Activated CD4-positive, alpha-beta T cell treated with anti-CD3 and anti-CD28 coated beads, Interleukin-2, amount 10 ng/mL, durations not matched to agents 7 days and 5 days (primary cell): Measurements from ENCODE around the gene DNAL1. TPM values are rescaled to one million over a fixed set of nuclear protein-coding genes. Genes with fewer than 3 reads are reported as not detected.

Experiments used
- CTCF ChIA-PET: fragments of 350-600 bp; sonication (Branson Sonifier 250); formaldehyde crosslinking; loops from one replicate; lab custom pipeline; 2021; ENCODE audit warnings: antibody characterized with exemption; lab: Charles Lee
- POLR2A ChIA-PET: fragments of 350-600 bp; sonication (Branson Sonifier 250); formaldehyde crosslinking; loops from one replicate; lab custom pipeline; 2021; ENCODE audit warnings: antibody characterized with exemption; lab: Charles Lee
- DNase-seq: peaks from one replicate; pipeline ENCODE4 v3.0.0-alpha.2; 2020
- H3K27ac Mint-ChIP-seq: one replicate; pipeline ENCODE4 v1.8.0; 2021; ENCODE audit warnings: mild to moderate bottlenecking, moderate library complexity, mixed read lengths
- H3K27me3 Mint-ChIP-seq: one replicate; pipeline ENCODE4 v1.8.0; 2021; ENCODE audit warnings: mixed read lengths
- H3K36me3 Mint-ChIP-seq: one replicate; pipeline ENCODE4 v1.8.0; 2021; ENCODE audit warnings: low read depth, mixed read lengths
- H3K4me1 Mint-ChIP-seq: one replicate; pipeline ENCODE4 v1.8.0; 2021; ENCODE audit warnings: mixed read lengths
- H3K4me3 Mint-ChIP-seq: one replicate; pipeline ENCODE4 v1.8.0; 2021; ENCODE audit warnings: mild to moderate bottlenecking, moderate library complexity, mixed read lengths
- H3K9me3 Mint-ChIP-seq: one replicate; pipeline ENCODE4 v1.8.0; 2021; ENCODE audit warnings: mixed read lengths
- total RNA-seq, 2 experiments: library from RNA; stranded (reverse); gene quantifications; one replicate each; pipeline ENCODE4 v1.2.3, GENCODE V29; 2021

The DNAL1 gene
- total RNA-seq, 2 experiments from 2014 or later: 5.0 to 7.7 TPM

DNA sequence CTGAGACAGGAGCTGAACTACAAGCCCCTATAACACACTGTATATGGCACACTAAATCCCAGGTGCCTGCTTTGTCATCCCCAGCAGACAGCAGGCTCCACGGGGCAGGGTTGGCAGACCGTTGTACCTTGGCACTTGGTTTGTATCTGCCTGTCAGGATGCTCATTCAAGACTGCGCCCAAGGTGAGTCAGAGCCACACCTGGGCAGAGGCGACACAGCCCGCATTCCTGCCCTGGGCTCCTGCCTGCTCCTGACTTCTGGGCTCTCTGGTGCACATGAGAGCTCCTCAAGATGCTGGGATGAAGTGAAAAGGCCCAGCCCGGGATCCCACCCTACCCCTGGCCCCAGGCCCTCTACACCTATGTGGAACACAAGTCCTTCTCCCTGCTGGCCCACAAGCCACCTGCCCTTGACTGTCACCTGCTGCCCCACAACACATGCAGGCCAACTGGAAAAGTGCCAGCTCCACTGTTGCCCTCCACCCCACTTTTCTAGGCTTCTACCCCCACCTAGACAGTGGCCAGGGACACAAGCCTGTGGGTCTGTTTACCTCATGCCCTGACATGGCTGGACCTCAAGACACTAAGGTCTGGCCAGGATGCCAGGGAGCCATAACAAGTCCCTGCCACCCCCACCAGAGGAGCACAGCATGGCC lies 100.2 kb downstream of the DNAL1 start:
- CTCF ChIA-PET: interaction anchor here (1.0 to 13.1 kb wide), 5 partner anchors 11 to 70 kb away, joined by 3 to 102 read pairs (median 4); a partner anchor contains a TSS
- Mint-ChIP-seq H3K9me3 (no peaks in the 10 kb centered on the region), H3K27me3 (no peaks in the 10 kb centered on the region), H3K4me1 (peaks cover 95% of the 10 kb centered on the region), H3K36me3 (peaks cover 18% of the 10 kb centered on the region), H3K27ac (peak overlapping the region; percentile 90), H3K4me3 (peak overlapping the region; percentile 82)
- no peak for DNase-seq
- POLR2A ChIA-PET: interaction anchor here (1.0 kb wide), 1 partner anchor 9 kb away, joined by 3 read pairs; no protein-coding TSS in a partner anchor

DNA sequence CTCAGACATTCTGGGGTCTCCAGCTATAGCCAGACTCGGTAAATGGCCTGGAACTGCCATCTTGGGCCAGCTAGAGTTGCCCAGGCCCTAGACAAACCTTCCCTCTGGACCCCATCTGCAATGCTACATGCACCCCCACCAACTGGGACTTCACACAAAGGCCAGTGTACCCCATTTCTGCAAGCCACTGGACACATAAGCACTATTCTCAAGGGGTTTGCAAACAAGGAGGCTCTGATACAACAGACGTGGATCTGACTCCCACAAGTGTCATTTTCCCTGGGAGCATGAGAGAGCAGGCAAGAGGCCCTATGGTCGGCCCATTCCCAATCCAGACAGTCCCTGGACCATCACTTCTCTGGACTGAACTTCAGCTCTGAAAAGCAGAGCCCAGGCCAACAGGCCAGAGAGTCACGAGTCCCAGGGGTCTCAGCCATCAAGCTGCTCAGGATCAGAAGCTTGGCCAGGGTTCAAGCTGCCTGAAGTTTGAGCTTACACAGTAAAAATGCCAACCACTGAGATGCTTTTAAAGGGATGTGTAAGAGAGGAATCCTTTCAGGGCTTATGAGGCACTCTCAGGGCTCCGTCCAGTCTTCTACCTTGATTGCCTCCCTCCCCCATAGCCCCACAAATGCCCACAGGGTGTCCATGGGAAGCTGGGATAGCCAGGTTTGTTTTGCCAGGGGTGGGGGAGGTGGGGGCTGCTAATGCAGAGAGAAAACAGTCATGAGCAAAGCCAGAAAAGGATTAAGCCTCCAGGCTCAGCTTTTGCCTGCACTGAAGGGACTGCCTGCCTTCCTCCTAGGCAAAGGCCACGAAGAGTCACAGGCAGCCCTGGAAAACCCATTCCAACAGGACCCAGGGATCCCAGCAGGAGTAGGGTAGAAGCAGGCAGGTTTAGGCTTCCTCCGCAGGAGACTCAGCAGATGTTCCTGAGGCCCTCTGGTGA lies 101.1 kb downstream of the DNAL1 start:
- Mint-ChIP-seq H3K27ac (peak overlapping the region; percentile 90), H3K36me3 (peaks cover 22% of the 10 kb centered on the region)

DNA sequence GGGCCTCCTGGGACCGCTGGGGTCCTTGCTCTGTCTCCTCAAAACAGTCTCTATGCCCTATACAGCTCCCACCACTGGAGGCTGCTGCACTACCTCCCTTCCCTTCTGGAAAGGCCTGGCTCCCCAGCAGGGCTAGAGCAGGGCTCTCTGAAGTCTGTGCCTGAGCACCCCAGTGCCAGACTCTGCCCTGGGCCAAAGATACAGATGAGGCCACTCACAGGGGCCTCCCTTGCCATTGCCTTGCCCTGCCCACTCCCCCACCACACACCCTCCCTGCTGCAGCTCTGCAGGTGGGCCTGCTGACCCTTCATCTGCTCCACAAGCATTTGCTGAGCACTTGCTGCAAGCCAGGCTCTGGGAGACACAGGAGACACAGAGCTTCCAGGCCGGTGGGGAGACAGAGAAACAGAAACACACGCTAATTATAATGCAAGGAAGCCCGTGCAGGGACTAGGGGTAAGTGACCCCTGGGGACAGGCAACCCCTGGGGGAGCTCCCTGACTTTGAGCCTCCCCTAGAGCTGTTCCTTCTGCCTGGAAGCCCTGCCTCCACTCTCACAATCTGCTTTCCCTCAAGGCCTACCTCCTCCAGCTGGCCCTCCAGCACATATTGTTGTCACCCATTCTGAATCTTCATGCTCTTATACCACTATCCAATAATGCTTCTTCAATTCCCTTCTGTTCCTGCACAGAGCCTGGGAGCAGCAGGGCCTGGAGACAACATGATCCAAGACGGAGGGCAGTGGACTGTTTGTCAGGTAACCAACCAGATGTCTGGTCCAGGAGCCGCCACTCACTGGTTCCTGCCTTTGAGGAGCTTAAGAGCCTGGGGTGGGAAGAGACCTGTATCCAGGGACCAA lies 102.0 kb downstream of the DNAL1 start:
- Mint-ChIP-seq H3K9me3 (no peaks in the 10 kb centered on the region), H3K27me3 (no peaks in the 10 kb centered on the region), H3K4me1 (peaks cover 96% of the 10 kb centered on the region), H3K36me3 (peaks cover 29% of the 10 kb centered on the region), H3K27ac (peak overlapping the region; percentile 86), H3K4me3 (no peak overlapping the region)
- POLR2A ChIA-PET: no interaction called here
- no peak for DNase-seq
- CTCF ChIA-PET: interaction anchor here (0.6 to 13.1 kb wide), 4 partner anchors 10 to 176 kb away, joined by 3 to 102 read pairs (median 41); a partner anchor contains a TSS

More for the DNA sequence above, 101.1 kb downstream of the DNAL1 start:
- POLR2A ChIA-PET: interaction anchor here (1.0 kb wide), 1 partner anchor 8 kb away, joined by 3 read pairs; no protein-coding TSS in a partner anchor
- Mint-ChIP-seq H3K4me1 (peaks cover 95% of the 10 kb centered on the region), H3K9me3 (no peaks in the 10 kb centered on the region), H3K4me3 (no peak overlapping the region), H3K27me3 (no peaks in the 10 kb centered on the region)
- DNase-seq: no peak
- CTCF ChIA-PET: interaction anchor here (0.6 to 13.1 kb wide), 4 partner anchors 11 to 175 kb away, joined by 3 to 102 read pairs (median 40); a partner anchor contains a TSS

DNA sequence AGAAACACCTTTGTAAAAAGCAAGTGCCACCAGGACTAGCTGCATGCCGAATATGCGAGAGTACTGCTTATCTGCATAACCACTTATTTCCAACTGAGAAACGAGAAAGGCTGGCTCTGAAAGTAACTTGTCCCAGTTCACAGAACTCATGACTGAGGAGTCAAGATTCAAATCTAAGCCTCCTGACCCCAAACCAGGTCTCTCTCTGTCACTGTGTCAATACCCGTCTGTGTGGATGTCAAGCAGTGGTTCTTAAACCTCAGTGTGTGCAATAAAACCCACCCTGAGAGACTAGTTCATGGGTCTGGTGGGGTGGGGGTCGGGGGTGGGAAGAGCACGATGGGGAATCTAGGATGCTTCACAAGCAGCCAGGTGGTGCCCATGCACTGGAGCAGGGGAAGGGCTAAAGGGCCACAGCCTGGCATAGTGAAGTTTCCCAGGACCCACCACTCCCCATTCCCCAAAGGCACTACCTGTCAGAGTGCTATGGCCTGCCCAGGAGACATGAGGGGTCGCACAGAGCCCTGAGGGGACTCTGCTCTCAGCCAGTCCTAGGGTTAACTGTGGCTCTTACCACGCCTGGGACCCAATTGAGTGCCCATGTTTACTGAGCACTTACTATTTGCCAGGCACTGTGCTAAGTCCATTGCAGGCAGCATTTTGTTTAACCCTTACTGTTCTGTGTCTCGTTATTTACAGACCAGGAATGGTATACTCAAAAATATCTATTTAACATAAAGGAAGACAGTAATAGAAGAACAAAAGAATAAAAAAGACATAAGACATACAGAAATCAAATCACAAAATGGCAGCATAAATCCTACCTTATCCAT lies 102.8 kb downstream of the DNAL1 start:
- no peaks in the 10 kb centered on the region for H3K27me3 Mint-ChIP-seq
- H3K36me3 Mint-ChIP-seq: peaks cover 36% of the 10 kb centered on the region
- H3K4me1 Mint-ChIP-seq: peaks cover 96% of the 10 kb centered on the region
- CTCF ChIA-PET: interaction anchor here (1.4 to 13.1 kb wide), 3 partner anchors 9 to 41 kb away, joined by 4 to 102 read pairs (median 78); a partner anchor contains a TSS
- POLR2A ChIA-PET: no interaction called here
- H3K9me3 Mint-ChIP-seq: no peaks in the 10 kb centered on the region
- peak overlapping the region; percentile 86 for H3K27ac Mint-ChIP-seq
- H3K4me3 Mint-ChIP-seq: no peak overlapping the region
- DNase-seq: no peak

- Mint-ChIP-seq H3K27me3 (no peaks in the 10 kb centered on the region), H3K9me3 (no peaks in the 10 kb centered on the region), H3K4me1 (peaks cover 96% of the 10 kb centered on the region), H3K36me3 (peaks cover 32% of the 10 kb centered on the region), H3K27ac (peak overlapping the region; percentile 63), H3K4me3 (no peak overlapping the region)
- POLR2A ChIA-PET: interaction anchor here (0.6 kb wide), 1 partner anchor 8 kb away, joined by 5 read pairs; no protein-coding TSS in a partner anchor
- CTCF ChIA-PET: interaction anchor here (0.6 to 13.1 kb wide), 4 partner anchors 9 to 100 kb away, joined by 3 to 78 read pairs (median 7); no protein-coding TSS in a partner anchor
- no peak for DNase-seq
Observed at GRCh38 chr14:73748858-73749357, 104.1 kb downstream of the DNAL1 start.

DNA sequence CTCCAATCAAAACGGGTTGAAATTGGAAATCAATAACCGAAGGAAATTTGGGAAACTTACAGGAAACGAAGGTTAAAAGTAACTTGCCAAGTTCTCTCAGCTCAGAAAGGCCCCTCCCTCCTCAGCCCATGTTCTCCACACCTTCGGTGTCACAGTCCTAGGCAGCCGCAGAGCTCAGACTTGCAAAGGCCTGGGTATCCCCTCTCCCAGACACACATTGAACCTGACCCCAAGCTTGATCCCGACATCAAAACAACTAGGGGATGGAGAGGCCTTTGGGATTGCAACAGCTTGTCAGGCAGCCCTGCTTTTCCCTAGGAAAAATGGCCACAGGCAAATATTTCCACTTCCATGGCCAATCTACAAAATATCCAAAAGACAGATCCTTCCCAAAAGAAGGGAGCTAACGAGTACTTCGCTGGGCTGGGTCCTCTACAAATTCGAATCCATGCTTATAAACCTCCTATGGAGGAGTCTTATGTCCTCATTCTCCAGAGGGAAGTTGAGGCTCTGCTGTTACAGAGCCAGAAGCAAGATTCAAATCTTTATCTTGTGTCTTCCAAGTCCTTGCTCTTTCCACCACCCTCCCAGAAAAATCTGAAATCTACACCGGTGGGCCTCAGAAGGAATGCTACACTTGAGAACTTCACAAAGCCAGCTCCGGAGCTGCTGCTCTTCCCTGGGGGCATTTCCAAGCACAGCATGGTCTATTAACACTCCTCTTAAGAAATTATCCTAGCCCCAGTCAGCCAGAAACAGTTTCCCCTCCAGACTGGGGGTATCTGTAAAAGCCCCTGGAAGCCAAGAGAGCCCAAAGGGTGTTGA lies 105.1 kb downstream of the DNAL1 start:
- H3K9me3 Mint-ChIP-seq: no peaks in the 10 kb centered on the region
- peaks cover 96% of the 10 kb centered on the region for H3K4me1 Mint-ChIP-seq
- H3K27me3 Mint-ChIP-seq: no peaks in the 10 kb centered on the region
- no peak for DNase-seq
- H3K36me3 Mint-ChIP-seq: peaks cover 35% of the 10 kb centered on the region
- H3K4me3 Mint-ChIP-seq: no peak overlapping the region
- H3K27ac Mint-ChIP-seq: peak overlapping the region; percentile 65
- ChIA-PET CTCF (interaction anchor here (0.8 to 13.1 kb wide), 6 partner anchors 8 to 36 kb away, joined by 3 to 78 read pairs (median 4); no protein-coding TSS in a partner anchor), POLR2A (no interaction called here)

DNA sequence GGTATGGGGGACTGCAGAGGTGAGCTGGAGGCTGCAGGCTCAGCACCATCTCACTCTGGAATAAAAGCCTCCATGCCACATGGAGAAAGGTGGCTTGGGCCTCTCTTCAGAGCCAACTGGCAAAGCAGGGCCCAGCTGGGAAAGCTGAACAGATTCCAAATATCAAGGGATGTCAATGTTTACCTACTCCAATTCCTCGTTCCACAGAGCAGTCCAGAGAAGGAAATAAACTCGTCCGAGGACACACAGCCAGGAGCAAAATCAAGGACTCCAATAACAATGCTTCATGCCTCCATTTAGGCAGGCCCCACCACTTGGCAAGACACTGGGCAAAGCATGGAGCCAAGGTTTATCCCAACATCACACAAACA lies 105.7 kb downstream of the DNAL1 start:
- no peak overlapping the region for H3K4me3 Mint-ChIP-seq
- peaks cover 36% of the 10 kb centered on the region for H3K36me3 Mint-ChIP-seq
- no peaks in the 10 kb centered on the region for H3K27me3 Mint-ChIP-seq
- DNase-seq: no peak
- peaks cover 96% of the 10 kb centered on the region for H3K4me1 Mint-ChIP-seq
- no peaks in the 10 kb centered on the region for H3K9me3 Mint-ChIP-seq
- POLR2A ChIA-PET: no interaction called here
- CTCF ChIA-PET: interaction anchor here (1.1 to 13.1 kb wide), 4 partner anchors 9 to 36 kb away, joined by 3 to 78 read pairs (median 4); no protein-coding TSS in a partner anchor
- peak overlapping the region; percentile 97 for H3K27ac Mint-ChIP-seq

DNA sequence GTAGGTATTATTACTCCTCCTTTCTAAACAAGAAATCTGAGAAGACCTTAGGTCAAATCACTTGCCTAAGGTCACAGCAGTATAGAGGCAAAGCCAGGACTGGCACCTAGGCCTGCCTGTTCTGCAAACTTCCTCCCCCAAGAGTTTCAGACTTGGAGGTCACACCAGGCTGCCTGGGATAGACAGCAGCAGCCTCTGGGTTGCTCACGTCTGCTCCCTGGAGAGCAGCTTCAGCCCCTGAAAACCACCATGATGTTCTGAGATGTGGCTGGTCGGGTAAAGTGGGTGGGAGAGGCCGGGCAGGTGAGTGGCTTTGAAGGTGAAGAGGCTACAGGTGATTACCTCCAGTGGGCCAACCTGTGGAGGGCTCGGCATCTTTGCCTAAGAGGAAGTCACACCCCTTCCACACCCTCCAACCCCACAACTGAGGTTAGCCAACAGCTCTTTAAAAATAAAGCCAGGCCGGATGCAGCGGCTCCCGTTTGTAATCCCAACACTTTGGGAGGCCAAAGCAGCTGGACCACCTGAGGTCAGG lies 106.4 kb downstream of the DNAL1 start:
- Mint-ChIP-seq H3K4me1 (peaks cover 96% of the 10 kb centered on the region), H3K27ac (peak overlapping the region; percentile 97), H3K9me3 (no peaks in the 10 kb centered on the region), H3K27me3 (no peaks in the 10 kb centered on the region), H3K4me3 (peak overlapping the region; percentile 14), H3K36me3 (peaks cover 43% of the 10 kb centered on the region)
- POLR2A ChIA-PET: no interaction called here
- DNase-seq: no peak
- CTCF ChIA-PET: interaction anchor here (1.3 to 13.1 kb wide), 3 partner anchors 8 to 22 kb away, joined by 3 to 78 read pairs (median 7); no protein-coding TSS in a partner anchor

- Mint-ChIP-seq H3K9me3 (no peaks in the 10 kb centered on the region), H3K4me3 (peak overlapping the region; percentile 90)
Observed at GRCh38 chr14:73752297-73752992, 107.7 kb downstream of the DNAL1 start.

More at GRCh38 chr14:73752297-73752992, 107.7 kb downstream of the DNAL1 start:
- POLR2A ChIA-PET: no interaction called here
- Mint-ChIP-seq H3K4me1 (peaks cover 96% of the 10 kb centered on the region), H3K36me3 (peaks cover 44% of the 10 kb centered on the region), H3K27ac (peak overlapping the region; percentile 97), H3K27me3 (no peaks in the 10 kb centered on the region)
- peak; percentile 50 for DNase-seq
- CTCF ChIA-PET: interaction anchor here (0.6 to 8.9 kb wide), 6 partner anchors 9 to 401 kb away, joined by 3 to 102 read pairs (median 4); no protein-coding TSS in a partner anchor
